Measurements from ENCODE around the gene ABCB8.

The ABCB8 gene

GRCh38 chr7:151085329-151085690 lies 57.1 kb downstream of the ABCB8 start:
- in situ Hi-C loops (cut with MboI; ENCODE audit: low sequenced_read_pairs) = no loop called here

GRCh38 chr7:151085691-151086620 lies 57.7 kb downstream of the ABCB8 start, which contains the start of gene AGAP3:
Gene AGAP3, plus strand, starts transcription at chr7:151086475. Its CDS starts 267 bp downstream, at chr7:151086742.
- in situ Hi-C loops (cut with MboI; ENCODE audit: low sequenced_read_pairs) = no loop called here

- in situ Hi-C loops (cut with MboI; ENCODE audit: low sequenced_read_pairs) = no loop called here
Measured at GRCh38 chr7:151086802-151087244, 58.6 kb downstream of the ABCB8 start.

- in situ Hi-C loops (cut with MboI; ENCODE audit: low sequenced_read_pairs) = no loop called here
Measured at GRCh38 chr7:151087245-151088018, 59.2 kb downstream of the ABCB8 start.

GRCh38 chr7:151088019-151088855 lies 60.0 kb downstream of the ABCB8 start:
- in situ Hi-C loops (cut with MboI; ENCODE audit: low sequenced_read_pairs) = no loop called here

GRCh38 chr7:151088856-151089699 lies 60.8 kb downstream of the ABCB8 start:
- in situ Hi-C loops (cut with MboI; ENCODE audit: low sequenced_read_pairs) = no loop called here

GRCh38 chr7:151089893-151090730 lies 61.9 kb downstream of the ABCB8 start:
- in situ Hi-C loops (cut with MboI; ENCODE audit: low sequenced_read_pairs) = no loop called here

- in situ Hi-C loops (cut with MboI; ENCODE audit: low sequenced_read_pairs) = no loop called here
Measured at GRCh38 chr7:151091003-151091402, 62.8 kb downstream of the ABCB8 start.

- in situ Hi-C loops (cut with MboI; ENCODE audit: low sequenced_read_pairs) = no loop called here
Measured at GRCh38 chr7:151091431-151091830, 63.2 kb downstream of the ABCB8 start.

- in situ Hi-C loops (cut with MboI; ENCODE audit: low sequenced_read_pairs) = no loop called here
Measured at GRCh38 chr7:151091988-151092387, 63.7 kb downstream of the ABCB8 start.

GRCh38 chr7:151093748-151094147 lies 65.5 kb downstream of the ABCB8 start:
- in situ Hi-C loops (cut with MboI; ENCODE audit: low sequenced_read_pairs) = no loop called here

- in situ Hi-C loops (cut with MboI; ENCODE audit: low sequenced_read_pairs) = no loop called here
Measured at GRCh38 chr7:151094675-151095074, 66.4 kb downstream of the ABCB8 start.

- in situ Hi-C loops (cut with MboI; ENCODE audit: low sequenced_read_pairs) = no loop called here
Measured at GRCh38 chr7:151095123-151095797, 67.0 kb downstream of the ABCB8 start.

GRCh38 chr7:151095828-151096475 lies 67.7 kb downstream of the ABCB8 start:
- in situ Hi-C loops (cut with MboI; ENCODE audit: low sequenced_read_pairs) = no loop called here

All from HL-60/S4 treated with retinoic acid at 250 ng/mL for 4 days and 3 days (cell line).